HL-60/S4 treated with retinoic acid at 250 ng/mL for 4 days and 3 days (cell line): Measurements from ENCODE around the gene ASCC3.
"Not testable (repeated sequence)": the region's sequence is repeated elsewhere in the genome, so short reads cannot be mapped to it uniquely, and the experiment has no call there.

ENCODE experiments used
- in situ Hi-C: fragments of 300-500 bp; cut with MboI; formaldehyde crosslinking; loops from 2 replicates; pipeline ENCODE4 v1.7.0; 2022; ENCODE audit warnings: low sequenced_read_pairs

The ASCC3 gene

GRCh38 chr6:100880853-100881706 is at the start of gene ASCC3:
ASCC3 (minus strand) TSS chr6:100881329; CDS start chr6:100867997, 13,332 bp downstream.
- in situ Hi-C loops, result no loop called here

GRCh38 chr6:100925749-100926148 is 44.6 kb upstream of the ASCC3 start:
- in situ Hi-C loops, result no loop called here

- in situ Hi-C loops, result no loop called here
These were observed 43.6 kb upstream of the ASCC3 start for GRCh38 chr6:100924534-100925227.

- in situ Hi-C loops, result no loop called here
These were observed 42.5 kb upstream of the ASCC3 start for GRCh38 chr6:100923481-100924165.

GRCh38 chr6:100920028-100920605 is 39.0 kb upstream of the ASCC3 start:
- in situ Hi-C loops, result no loop called here

GRCh38 chr6:100918152-100918551 is 37.0 kb upstream of the ASCC3 start:
- in situ Hi-C loops, result no loop called here

GRCh38 chr6:100915876-100916275 is 34.7 kb upstream of the ASCC3 start:
- in situ Hi-C loops, result no loop called here

GRCh38 chr6:100913400-100914276 is 32.5 kb upstream of the ASCC3 start:
- in situ Hi-C loops, result no loop called here

GRCh38 chr6:100906325-100906724 is 25.2 kb upstream of the ASCC3 start:
- in situ Hi-C loops, result no loop called here

- in situ Hi-C loops, result no loop called here
These were observed 23.9 kb upstream of the ASCC3 start for GRCh38 chr6:100905067-100905466.

- in situ Hi-C loops, result no loop called here
These were observed 23.2 kb upstream of the ASCC3 start for GRCh38 chr6:100904316-100904715.

GRCh38 chr6:100901582-100901981 is 20.5 kb upstream of the ASCC3 start:
- in situ Hi-C loops, result no loop called here

GRCh38 chr6:100899202-100899601 is 18.1 kb upstream of the ASCC3 start:
- in situ Hi-C loops, result no loop called here

GRCh38 chr6:100897671-100898070 is 16.5 kb upstream of the ASCC3 start:
- in situ Hi-C loops, result no loop called here

GRCh38 chr6:100893743-100894142 is 12.6 kb upstream of the ASCC3 start:
- in situ Hi-C loops, result no loop called here

GRCh38 chr6:100892693-100893092 is 11.6 kb upstream of the ASCC3 start:
- in situ Hi-C loops, result no loop called here

GRCh38 chr6:100892116-100892515 is 11.0 kb upstream of the ASCC3 start:
- in situ Hi-C loops, result no loop called here

- in situ Hi-C loops, result no loop called here
These were observed 9.9 kb upstream of the ASCC3 start for GRCh38 chr6:100891079-100891478.

- in situ Hi-C loops, result not testable (repeated sequence)
These were observed 9.5 kb upstream of the ASCC3 start for GRCh38 chr6:100890646-100891045.

- in situ Hi-C loops, result no loop called here
These were observed 8.2 kb upstream of the ASCC3 start for GRCh38 chr6:100889351-100889750.
